Testis (tissue), 2 donors: ENCODE results near the gene NPL.

Experiments
- POLR2A ChIP-seq: fragments of 450-650 bp; IDR thresholded peaks from one replicate; pipeline ENCODE4 v1.6.1; 2017; ENCODE audit warnings: antibody characterized with exemption, mild to moderate bottlenecking, moderate library complexity
- TF ChIP-seq, protein P1 (sequence below), 3 experiments: fragments of 450-650 bp in 2 of 3; fragments of 200-600 bp in 1 of 3; sonication (generic) in 1 of 3; IDR thresholded peaks; one replicate each; pipeline ENCODE4 v1.5.1; 2016 to 2019; ENCODE audit warnings: antibody characterized with exemption in 3 of 3, mild to moderate bottlenecking in 2 of 3, moderate library complexity in 1 of 3

DNA sequence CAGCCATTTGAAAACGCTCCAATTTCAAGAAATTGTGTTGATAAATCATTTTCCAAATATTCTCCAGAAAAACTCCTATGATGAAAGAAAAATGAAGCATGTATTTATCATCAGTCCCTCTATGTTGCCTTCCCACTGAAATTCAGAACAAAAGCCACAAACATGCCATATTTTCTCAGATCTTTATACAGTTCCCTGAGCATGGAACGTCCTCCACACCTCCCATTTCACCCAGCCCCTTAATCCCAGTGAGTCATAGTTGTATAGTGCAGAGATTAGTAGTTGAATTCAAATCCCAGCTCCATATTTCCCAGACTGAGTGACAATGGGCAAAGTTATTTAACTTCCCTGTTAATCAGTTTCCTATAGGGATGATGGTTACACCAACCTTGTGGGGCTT is 20.6 kb upstream of the NPL start:
- TF ChIP-seq, protein P1, sequence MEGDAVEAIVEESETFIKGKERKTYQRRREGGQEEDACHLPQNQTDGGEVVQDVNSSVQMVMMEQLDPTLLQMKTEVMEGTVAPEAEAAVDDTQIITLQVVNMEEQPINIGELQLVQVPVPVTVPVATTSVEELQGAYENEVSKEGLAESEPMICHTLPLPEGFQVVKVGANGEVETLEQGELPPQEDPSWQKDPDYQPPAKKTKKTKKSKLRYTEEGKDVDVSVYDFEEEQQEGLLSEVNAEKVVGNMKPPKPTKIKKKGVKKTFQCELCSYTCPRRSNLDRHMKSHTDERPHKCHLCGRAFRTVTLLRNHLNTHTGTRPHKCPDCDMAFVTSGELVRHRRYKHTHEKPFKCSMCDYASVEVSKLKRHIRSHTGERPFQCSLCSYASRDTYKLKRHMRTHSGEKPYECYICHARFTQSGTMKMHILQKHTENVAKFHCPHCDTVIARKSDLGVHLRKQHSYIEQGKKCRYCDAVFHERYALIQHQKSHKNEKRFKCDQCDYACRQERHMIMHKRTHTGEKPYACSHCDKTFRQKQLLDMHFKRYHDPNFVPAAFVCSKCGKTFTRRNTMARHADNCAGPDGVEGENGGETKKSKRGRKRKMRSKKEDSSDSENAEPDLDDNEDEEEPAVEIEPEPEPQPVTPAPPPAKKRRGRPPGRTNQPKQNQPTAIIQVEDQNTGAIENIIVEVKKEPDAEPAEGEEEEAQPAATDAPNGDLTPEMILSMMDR (IDR thresholded peaks at IDR 0.05) = no peak
- TF ChIP-seq POLR2A = no peak
